Tibial nerve (tissue), 4 donors: ENCODE results near the gene CACNG7.

ENCODE experiments used
- CTCF ChIP-seq, 5 experiments: fragments of 200-600 bp in 3 of 5; fragments of 450-650 bp in 2 of 5; sonication (generic) in 3 of 5; IDR thresholded peaks; one replicate each; pipeline ENCODE4 v1.5.1; 2016 to 2019; ENCODE audit warnings: antibody characterized with exemption in 5 of 5, mild to moderate bottlenecking in 3 of 5, moderate library complexity in 2 of 5
- EP300 ChIP-seq, 2 donors: sonication (generic); formaldehyde crosslinking; IDR thresholded peaks; one replicate each; pipeline ENCODE4 v1.6.1; 2017; ENCODE audit warnings: antibody characterized with exemption in 2 of 2, mild to moderate bottlenecking in 1 of 2
- POLR2A ChIP-seq, 2 donors: fragments of 450-650 bp; IDR thresholded peaks; one replicate each; pipeline ENCODE4 v1.6.1; 2017; ENCODE audit warnings: antibody characterized with exemption in 2 of 2, mild to moderate bottlenecking in 2 of 2, moderate library complexity in 2 of 2

DNA sequence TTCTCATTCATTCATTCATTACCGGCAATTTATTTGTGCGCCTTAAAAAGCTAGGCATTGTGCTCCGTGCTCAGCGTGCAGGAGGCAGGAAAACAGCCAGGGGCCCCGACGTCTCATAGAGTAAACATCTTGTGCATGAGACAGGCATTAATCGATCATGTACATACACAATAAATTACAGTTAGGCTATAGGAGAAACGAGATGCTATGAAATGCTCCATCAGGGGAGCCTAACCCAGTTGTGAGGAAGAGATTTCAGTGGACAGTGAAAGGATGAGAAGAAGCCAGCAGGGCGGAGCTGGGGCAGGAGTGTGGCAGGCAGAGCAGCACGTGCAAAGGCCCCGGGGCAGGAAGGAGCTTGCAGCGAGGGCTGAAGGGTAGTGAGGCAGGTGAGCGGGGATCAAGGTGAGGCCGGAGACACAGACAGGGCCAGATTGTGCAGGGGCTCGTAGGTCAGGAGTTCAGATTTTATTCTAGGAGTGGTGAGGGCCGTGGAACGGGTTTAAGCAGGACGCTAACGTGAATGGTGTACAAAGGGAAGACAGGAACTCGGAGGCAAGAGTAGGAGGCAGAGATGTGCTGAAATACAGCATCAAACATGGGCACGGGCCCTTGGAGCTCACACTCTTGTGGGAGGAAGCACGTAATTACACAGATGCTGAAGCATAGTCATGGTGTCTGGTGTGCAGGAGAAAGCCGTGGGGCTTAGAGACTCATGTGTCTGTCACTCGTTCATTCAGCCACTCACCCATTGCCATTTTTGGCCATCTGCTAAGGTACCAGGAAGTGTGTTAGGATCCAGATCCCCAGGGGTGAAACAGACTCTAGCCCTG, 74.6 kb downstream of the CACNG7 start:
- TF ChIP-seq CTCF (IDR thresholded peaks at IDR 0.05) (no peak), POLR2A (IDR thresholded peaks at IDR 0.05) (no peak), EP300 (IDR thresholded peaks at IDR 0.05) (no peak)
